ENCODE data around the gene PRLR.

DNA sequence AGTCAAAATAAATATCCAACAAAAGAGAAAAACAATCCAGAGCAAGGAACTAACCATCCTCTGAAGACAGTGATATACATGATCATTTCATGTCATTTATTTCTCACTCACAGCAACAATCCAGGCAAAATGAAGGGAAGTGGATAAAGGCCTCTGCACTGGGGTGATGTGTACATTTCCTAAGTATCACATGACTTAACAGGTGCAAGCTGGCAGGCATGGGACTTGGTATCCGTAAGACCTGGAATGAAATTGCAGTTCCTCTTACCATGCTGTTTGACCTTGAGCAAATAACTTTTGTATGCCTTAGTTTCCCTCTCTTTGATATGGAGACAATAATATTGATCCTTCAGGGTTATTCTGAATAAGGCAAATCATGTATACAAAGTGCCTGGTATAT, 77.6 kb downstream of the PRLR start:
- TF ChIP-seq POLR2AphosphoS5 (IDR thresholded peaks at IDR 0.05; ENCODE audit: borderline replicate concordance, low read depth, low read length) (no peak), EZH2 (IDR thresholded peaks at IDR 0.05) (no peak)

Data from SK-N-MC (cell line).